AG10803 (cell line): Measurements from ENCODE around the gene WDPCP.

ENCODE experiments used
- DNase-seq: peaks from one replicate; pipeline ENCODE4 v3.0.0; 2010; ENCODE audit warnings: low read depth
- H3K4me3 ChIP-seq: 2 replicates; pipeline ENCODE4 v1.5.1; 2011; ENCODE audit warnings: mild to moderate bottlenecking, low read length, control low read depth
- CTCF ChIP-seq: conservative IDR thresholded peaks from 2 replicates; pipeline ENCODE4 v1.5.1; 2011; ENCODE audit warnings: mild to moderate bottlenecking, low read length, control low read depth, inconsistent platforms

The WDPCP gene

GRCh38 chr2:63257473-63257872 lies 330.8 kb downstream of the WDPCP start:
- DNase-seq = no peak
- no peak overlapping the region for H3K4me3 ChIP-seq
- no peak for TF ChIP-seq CTCF

GRCh38 chr2:63249161-63249560 lies 339.1 kb downstream of the WDPCP start:
- no peak for TF ChIP-seq CTCF
- no peak for DNase-seq
- no peak overlapping the region for H3K4me3 ChIP-seq

- DNase-seq = no peak
- no peak overlapping the region for H3K4me3 ChIP-seq
- no peak for TF ChIP-seq CTCF
Measured at GRCh38 chr2:63242747-63243146, 345.5 kb downstream of the WDPCP start.

GRCh38 chr2:63225964-63226686 lies 362.2 kb downstream of the WDPCP start:
- DNase-seq = no peak
- no peak for TF ChIP-seq CTCF
- no peak overlapping the region for H3K4me3 ChIP-seq

- TF ChIP-seq CTCF = no peak
- no peak overlapping the region for H3K4me3 ChIP-seq
- DNase-seq = no peak
Measured at GRCh38 chr2:63218800-63219526, 369.3 kb downstream of the WDPCP start.

GRCh38 chr2:63195310-63195709 lies 393.0 kb downstream of the WDPCP start:
- no peak for TF ChIP-seq CTCF
- no peak overlapping the region for H3K4me3 ChIP-seq
- DNase-seq = no peak

- no peak for TF ChIP-seq CTCF
- DNase-seq = no peak
- no peak overlapping the region for H3K4me3 ChIP-seq
Measured at GRCh38 chr2:63194175-63194574, 394.1 kb downstream of the WDPCP start.
